ENCODE data around the gene CBLN3.

- TF ChIP-seq TCF7L2 (IDR thresholded peaks at IDR 0.05; ENCODE audit: low read depth, low read length) (no peak), KDM1A (IDR thresholded peaks at IDR 0.05) (no peak), BHLHE40 (IDR thresholded peaks at IDR 0.05; ENCODE audit: low read length) (no peak), RFX5 (IDR thresholded peaks at IDR 0.05; ENCODE audit: low read depth, low read length) (no peak), POLR2AphosphoS5 (IDR thresholded peaks at IDR 0.05; ENCODE audit: control insufficient read depth, insufficient read depth, low read depth, low read length) (no peak), CTCF (IDR thresholded peaks at IDR 0.05 in 2 of 3, conservative IDR thresholded peaks at IDR 0.05 in 1 of 3; ENCODE audit: insufficient read depth in 2 of 3, low read depth in 1 of 3, low read length in 3 of 3) (no peak)
These were observed 11.3 kb upstream of the CBLN3 start for GRCh38 chr14:24440606-24441399.
